Mucosa of stomach (tissue), 1 donor: ENCODE data around the gene IGF1.
A peak's percentile ranks its signal among the peaks of the same experiment; 100 is the strongest.

ENCODE experiments used
- H3K27me3 ChIP-seq: one replicate; pipeline ENCODE4 v1.7.0; 2013; ENCODE audit warnings: mild to moderate bottlenecking, low read length; ENCODE audit not compliant: control insufficient read depth, insufficient read depth
- H3K36me3 ChIP-seq: one replicate; pipeline ENCODE4 v1.7.0; 2013; ENCODE audit warnings: low read length; ENCODE audit not compliant: control insufficient read depth, insufficient read depth
- H3K4me1 ChIP-seq: one replicate; pipeline ENCODE4 v1.7.0; 2013; ENCODE audit warnings: mild to moderate bottlenecking, low read length; ENCODE audit not compliant: control insufficient read depth, insufficient read depth
- H3K4me3 ChIP-seq: one replicate; pipeline ENCODE4 v1.7.0; 2013; ENCODE audit warnings: low read length
- H3K9ac ChIP-seq: one replicate; pipeline ENCODE4 v1.7.0; 2013; ENCODE audit warnings: mild to moderate bottlenecking, low read length, moderate library complexity
- H3K9me3 ChIP-seq: one replicate; pipeline ENCODE4 v1.7.0; 2013; ENCODE audit warnings: mild to moderate bottlenecking, low read length, moderate library complexity; ENCODE audit not compliant: control insufficient read depth
- donor health status: Pancreatic carcinoma.

The IGF1 gene

GRCh38 chr12:102487226-102487625, 6.9 kb upstream of the IGF1 start:
- Histone ChIP-seq H3K4me1 (peaks cover 14% of the 10 kb centered on the region), H3K9ac (no peak overlapping the region), H3K27me3 (no peaks in the 10 kb centered on the region), H3K9me3 (no peaks in the 10 kb centered on the region), H3K4me3 (no peak overlapping the region), H3K36me3 (no peaks in the 10 kb centered on the region)

DNA sequence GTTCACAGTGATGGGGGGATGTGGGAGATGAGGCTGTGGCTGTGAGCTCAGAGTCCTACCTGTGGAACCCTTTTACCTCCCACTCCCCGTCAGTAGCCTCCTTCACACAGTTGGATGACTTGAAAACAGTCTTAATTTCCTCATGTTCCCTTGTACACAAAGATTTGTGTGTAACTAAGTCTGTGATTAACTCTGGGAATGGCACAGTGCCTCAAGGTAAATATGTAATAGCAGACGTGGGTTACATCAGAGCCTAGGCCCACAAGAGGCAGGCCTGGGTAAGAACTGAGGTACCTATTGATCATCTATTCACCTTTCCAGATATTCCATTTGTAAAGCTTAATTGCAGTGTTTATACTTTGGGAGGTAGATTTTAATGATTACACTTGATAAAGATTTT, 5.8 kb upstream of the IGF1 start:
- H3K9ac ChIP-seq = no peak overlapping the region
- no peak overlapping the region for H3K4me3 ChIP-seq
- no peaks in the 10 kb centered on the region for H3K36me3 ChIP-seq
- H3K27me3 ChIP-seq = no peaks in the 10 kb centered on the region
- peaks cover 14% of the 10 kb centered on the region for H3K4me1 ChIP-seq
- H3K9me3 ChIP-seq = no peaks in the 10 kb centered on the region

DNA sequence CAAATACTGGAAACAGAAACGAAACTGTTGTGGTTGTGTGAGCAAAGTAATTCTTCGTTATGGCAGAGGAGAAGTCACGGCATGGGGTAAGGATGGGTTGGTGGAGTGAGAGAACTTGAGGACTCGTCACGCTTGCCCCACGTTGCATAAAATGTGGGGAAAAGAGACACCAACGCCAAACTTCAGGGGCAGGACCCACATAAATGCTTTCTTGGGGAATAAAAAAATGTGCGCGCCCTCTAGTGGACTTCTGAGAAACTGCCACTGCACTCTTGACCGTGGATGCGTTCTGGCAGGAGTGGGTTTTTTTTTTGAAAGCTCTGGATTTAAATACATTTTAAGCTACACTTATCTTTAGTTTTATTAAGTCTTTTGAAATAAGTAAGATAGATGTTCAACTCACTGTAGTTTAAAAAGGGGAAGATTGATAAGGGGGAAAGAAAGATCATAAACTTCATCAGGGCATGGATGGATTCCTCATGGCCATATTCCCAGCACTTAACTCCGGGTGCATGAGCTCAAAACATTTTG, 4.1 kb upstream of the IGF1 start:
- Histone ChIP-seq H3K9me3 (no peaks in the 10 kb centered on the region), H3K36me3 (no peaks in the 10 kb centered on the region), H3K4me1 (peaks cover 14% of the 10 kb centered on the region), H3K9ac (peak overlapping the region; percentile 58), H3K27me3 (no peaks in the 10 kb centered on the region), H3K4me3 (peak overlapping the region; percentile 45)

GRCh38 chr12:102484017-102484416, 3.7 kb upstream of the IGF1 start:
- Histone ChIP-seq H3K9me3 (no peaks in the 10 kb centered on the region), H3K36me3 (no peaks in the 10 kb centered on the region), H3K27me3 (no peaks in the 10 kb centered on the region), H3K4me1 (peaks cover 15% of the 10 kb centered on the region), H3K4me3 (peak overlapping the region; percentile 45), H3K9ac (peak overlapping the region; percentile 58)

DNA sequence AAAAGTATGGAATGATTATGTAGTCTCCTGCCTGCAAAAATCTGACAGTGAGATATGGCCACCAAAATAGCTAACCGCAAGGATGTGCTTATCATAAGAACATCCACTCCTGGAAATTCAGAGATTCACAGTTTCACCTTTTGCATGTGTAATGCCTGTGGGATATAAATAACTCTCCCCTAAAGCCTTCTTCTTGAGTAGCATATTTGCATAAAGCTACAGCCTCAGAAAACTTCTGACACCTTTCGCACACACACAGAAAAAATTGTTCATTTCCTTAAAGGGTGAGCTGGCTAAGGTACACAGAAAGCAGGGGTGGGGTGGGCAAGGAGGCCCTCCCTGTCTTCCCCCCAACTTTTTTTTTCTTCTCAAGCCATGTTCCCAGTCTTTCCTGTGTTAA, 3.1 kb upstream of the IGF1 start:
- no peaks in the 10 kb centered on the region for H3K36me3 ChIP-seq
- no peak overlapping the region for H3K9ac ChIP-seq
- peaks cover 20% of the 10 kb centered on the region for H3K4me1 ChIP-seq
- no peaks in the 10 kb centered on the region for H3K9me3 ChIP-seq
- no peak overlapping the region for H3K4me3 ChIP-seq
- no peaks in the 10 kb centered on the region for H3K27me3 ChIP-seq

DNA sequence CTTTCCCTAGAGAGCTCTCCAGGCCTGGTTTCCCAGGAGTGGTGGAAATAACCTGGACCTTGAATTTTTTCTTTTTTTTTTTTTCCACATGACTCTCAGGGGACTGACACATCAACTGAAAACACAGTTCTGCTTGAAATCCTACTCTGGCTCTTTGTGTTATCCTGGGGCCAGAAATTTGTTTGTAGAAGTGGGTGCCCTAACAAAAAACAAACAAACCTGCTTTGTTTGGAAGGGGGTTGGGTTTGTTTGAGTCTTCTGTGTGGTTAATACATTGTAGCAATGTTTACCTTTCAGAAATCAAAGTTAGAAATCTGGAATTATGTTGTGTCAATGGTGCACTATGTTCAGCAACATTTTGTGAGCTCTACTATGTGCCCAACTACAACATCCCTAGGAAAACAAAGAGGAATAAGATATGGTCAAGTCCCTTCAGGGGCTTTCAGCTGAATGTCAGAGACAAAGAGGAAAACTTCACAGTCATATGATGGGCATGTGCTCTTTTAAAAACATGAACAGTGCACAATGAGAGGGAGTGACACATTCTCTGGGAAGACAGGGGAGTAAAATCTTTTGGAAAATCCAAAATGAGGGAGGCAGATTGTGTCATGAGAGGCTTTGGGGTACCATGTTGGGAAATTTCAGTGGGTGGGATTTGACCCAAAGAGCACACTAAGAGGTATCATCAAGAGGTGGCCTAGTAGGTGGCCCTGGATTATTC, 1.5 kb upstream of the IGF1 start:
- no peaks in the 10 kb centered on the region for H3K27me3 ChIP-seq
- H3K4me3 ChIP-seq = no peak overlapping the region
- no peaks in the 10 kb centered on the region for H3K9me3 ChIP-seq
- H3K36me3 ChIP-seq = no peaks in the 10 kb centered on the region
- peaks cover 21% of the 10 kb centered on the region for H3K4me1 ChIP-seq
- H3K9ac ChIP-seq = no peak overlapping the region

GRCh38 chr12:102479939-102480338, 424 bp downstream of the IGF1 start:
- Histone ChIP-seq H3K36me3 (no peaks in the 10 kb centered on the region), H3K9ac (no peak overlapping the region), H3K27me3 (no peaks in the 10 kb centered on the region), H3K4me1 (peaks cover 21% of the 10 kb centered on the region), H3K9me3 (no peaks in the 10 kb centered on the region), H3K4me3 (no peak overlapping the region)

GRCh38 chr12:102479099-102479885, 1.1 kb downstream of the IGF1 start:
- Histone ChIP-seq H3K9me3 (no peaks in the 10 kb centered on the region), H3K4me3 (no peak overlapping the region), H3K36me3 (no peaks in the 10 kb centered on the region), H3K27me3 (no peaks in the 10 kb centered on the region), H3K4me1 (peaks cover 20% of the 10 kb centered on the region), H3K9ac (no peak overlapping the region)

- Histone ChIP-seq H3K4me1 (peaks cover 12% of the 10 kb centered on the region), H3K9me3 (no peaks in the 10 kb centered on the region), H3K36me3 (no peaks in the 10 kb centered on the region), H3K27me3 (no peaks in the 10 kb centered on the region), H3K4me3 (no peak overlapping the region), H3K9ac (no peak overlapping the region)
Measured at GRCh38 chr12:102478405-102479098, 1.8 kb downstream of the IGF1 start.

DNA sequence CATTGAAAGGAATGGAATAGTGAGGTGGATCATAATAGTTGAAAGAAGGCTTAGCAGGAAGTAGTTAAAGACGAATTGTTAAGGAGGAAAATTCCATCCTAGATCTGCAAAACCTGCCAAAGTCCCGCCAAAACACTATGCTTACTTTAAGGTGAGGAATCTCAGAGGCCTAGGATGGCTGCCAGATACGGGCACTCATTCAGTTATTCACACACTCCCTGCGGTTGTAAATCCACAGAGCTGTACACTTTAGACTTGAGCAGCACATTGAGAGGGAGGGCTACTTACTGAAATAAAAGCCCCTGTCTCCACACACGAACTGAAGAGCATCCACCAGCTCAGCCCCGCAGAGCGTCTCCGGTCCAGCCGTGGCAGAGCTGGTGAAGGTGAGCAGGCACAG, 5.0 kb downstream of the IGF1 start:
- Histone ChIP-seq H3K4me3 (no peak overlapping the region), H3K27me3 (no peaks in the 10 kb centered on the region), H3K4me1 (peaks cover 7% of the 10 kb centered on the region), H3K36me3 (no peaks in the 10 kb centered on the region), H3K9ac (no peak overlapping the region), H3K9me3 (no peaks in the 10 kb centered on the region)

GRCh38 chr12:102474438-102475064, 5.8 kb downstream of the IGF1 start:
- no peaks in the 10 kb centered on the region for H3K9me3 ChIP-seq
- peaks cover 7% of the 10 kb centered on the region for H3K4me1 ChIP-seq
- no peak overlapping the region for H3K9ac ChIP-seq
- H3K4me3 ChIP-seq = no peak overlapping the region
- H3K36me3 ChIP-seq = no peaks in the 10 kb centered on the region
- H3K27me3 ChIP-seq = no peaks in the 10 kb centered on the region
